H1 (cell line): ENCODE measurements around the gene GAS2L1. TPM values are rescaled to one million over a fixed set of nuclear protein-coding genes. Genes with fewer than 3 reads are reported as not detected.

Source experiments
- E2F6 ChIP-seq: IDR thresholded peaks from 2 replicates; pipeline ENCODE4 v1.6.1; 2012; ENCODE audit warnings: inconsistent platforms
- MAX ChIP-seq: IDR thresholded peaks from 2 replicates; pipeline ENCODE4 v1.6.1; 2012; ENCODE audit warnings: inconsistent platforms
- polyA plus RNA-seq, 7 experiments: library from polyadenylated mRNA; depleted of rRNA in 3 of 7; stranded (reverse) in 5 of 7; unstranded in 2 of 7; fragments of >200 nt in 5 of 7; fragments of 200-250 nt in 2 of 7; gene quantifications; 1 replicate in 5 of 7; 2 replicates in 1 of 7; 4 replicates in 1 of 7; pipeline versions ENCODE4 v1.2.1 to v1.2.3, GENCODE V29; 2011 to 2013; ENCODE audit warnings: missing spikeins in 2 of 7, mixed read lengths in 2 of 7
- total RNA-seq: library from RNA; stranded (reverse); fragmentation: NEBNext Ultra II Directional; extraction: Animal tissue kit (Norgen Biotek cat#: 25700); gene quantifications from 2 replicates; pipeline ENCODE4 v1.2.1, GENCODE V29; 2021

The GAS2L1 gene
- total and polyA plus RNA-seq, 2 of the 8 experiments (the other 6 are each of a cell fraction or from before 2014, with no cell fraction given): 3.6 to 10.1 TPM

DNA sequence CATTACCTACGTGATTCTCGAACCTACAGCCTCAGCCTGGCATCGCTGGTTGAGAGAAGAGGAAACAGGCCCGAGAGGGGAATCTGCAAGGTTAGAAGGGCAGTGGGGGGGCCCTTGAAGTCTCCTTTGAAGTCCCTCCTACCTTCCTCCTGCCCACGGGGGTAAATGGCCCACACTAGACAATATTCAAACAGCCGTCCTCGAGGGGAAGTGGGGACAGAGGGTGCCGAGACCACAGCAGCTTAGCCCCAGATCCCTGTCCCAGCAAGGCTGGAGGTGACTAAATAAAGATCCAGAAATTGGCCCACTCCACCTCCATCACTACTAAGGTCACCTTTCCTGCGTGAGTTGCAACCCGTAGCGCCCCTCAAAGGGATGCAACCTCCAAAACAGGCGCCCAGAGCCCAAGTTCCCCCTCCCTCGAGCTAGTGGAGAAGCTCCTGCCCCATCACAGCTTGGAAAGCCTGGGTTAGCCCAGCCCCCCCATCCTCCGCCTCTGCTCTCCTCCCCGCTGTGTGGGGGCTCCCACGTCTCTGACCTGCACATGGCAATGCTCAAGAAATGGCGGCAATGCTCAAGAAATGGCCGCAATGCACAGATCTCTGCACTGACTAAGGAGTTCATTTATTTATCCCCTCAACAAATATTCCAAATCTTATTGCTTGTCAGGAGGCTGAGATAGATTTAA lies 9.8 kb downstream of the GAS2L1 start (continued):
- peak; percentile 95 for TF ChIP-seq E2F6
- peak; percentile 78 for TF ChIP-seq MAX
